Fibroblast of mammary gland (primary cell): ENCODE measurements around the gene ZDHHC14.
"Not testable (repeated sequence)": the region's sequence is repeated elsewhere in the genome, so short reads cannot be mapped to it uniquely, and the experiment has no call there.

Experiments
- DNase-seq: peaks from one replicate; pipeline ENCODE4 v3.0.0-alpha.2; 2010; ENCODE audit warnings: low read depth
- H3K4me3 ChIP-seq: 2 replicates; pipeline ENCODE4 v1.5.1; 2011; ENCODE audit warnings: low read depth, mild to moderate bottlenecking, low read length, moderate library complexity; ENCODE audit not compliant: control insufficient read depth
- CTCF ChIP-seq: conservative IDR thresholded peaks from 2 replicates; pipeline ENCODE4 v1.5.1; 2011; ENCODE audit warnings: low read depth, low read length, inconsistent platforms; ENCODE audit not compliant: control insufficient read depth, insufficient read depth

The ZDHHC14 gene

GRCh38 chr6:157461000-157461915 lies 80.3 kb downstream of the ZDHHC14 start:
- TF ChIP-seq CTCF = no peak
- no peak for DNase-seq
- H3K4me3 ChIP-seq = no peak overlapping the region

- no peak for TF ChIP-seq CTCF
- H3K4me3 ChIP-seq = no peak overlapping the region
- DNase-seq = no peak
Observed at GRCh38 chr6:157462956-157463742, 82.2 kb downstream of the ZDHHC14 start.

GRCh38 chr6:157463743-157464135 lies 82.7 kb downstream of the ZDHHC14 start:
- DNase-seq = not testable (repeated sequence)

GRCh38 chr6:157464653-157465535 lies 83.9 kb downstream of the ZDHHC14 start:
- DNase-seq = no peak
- H3K4me3 ChIP-seq = no peak overlapping the region
- TF ChIP-seq CTCF = no peak

More at GRCh38 chr6:157463743-157464135, 82.7 kb downstream of the ZDHHC14 start:
- not testable (repeated sequence) for H3K4me3 ChIP-seq

- no peak for TF ChIP-seq CTCF
- DNase-seq = no peak
- H3K4me3 ChIP-seq = no peak overlapping the region
Observed at GRCh38 chr6:157466342-157466648, 85.3 kb downstream of the ZDHHC14 start.

GRCh38 chr6:157467339-157467738 lies 86.3 kb downstream of the ZDHHC14 start:
- DNase-seq, H3K4me3 ChIP-seq: not testable (repeated sequence)

- TF ChIP-seq CTCF = no peak
- H3K4me3 ChIP-seq = no peak overlapping the region
- DNase-seq = no peak
Observed at GRCh38 chr6:157468054-157468453, 87.1 kb downstream of the ZDHHC14 start.
